Measurements from ENCODE around the gene RNF207. TPM values are rescaled to one million over a fixed set of nuclear protein-coding genes. Genes with fewer than 3 reads are reported as not detected.
A peak's percentile ranks its signal among the peaks of the same experiment; 100 is the strongest.

The RNF207 gene
- polyA plus RNA-seq, 1 of the 3 experiments (the other 2 are of a cell fraction), result 25.4 TPM

DNA sequence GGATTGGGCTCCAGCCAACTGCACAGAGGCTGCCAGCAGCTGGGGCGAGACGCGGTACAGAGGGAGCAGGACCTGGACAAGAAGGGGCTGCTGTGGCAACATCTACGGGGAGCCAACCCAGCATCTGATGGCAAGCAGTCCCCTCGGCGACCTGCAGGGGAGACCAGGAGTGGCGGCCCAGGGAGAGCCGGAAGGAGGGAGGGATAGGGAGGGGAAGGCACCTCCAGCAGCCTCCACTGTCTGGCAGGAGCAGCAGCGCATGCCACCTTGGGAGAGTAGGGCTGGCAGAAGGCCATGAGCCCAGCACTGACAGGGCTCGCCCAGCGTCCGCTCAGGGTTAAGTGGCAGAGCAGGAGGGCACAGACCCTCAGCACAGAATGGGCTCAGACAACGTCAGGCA is 43.1 kb upstream of the RNF207 start:
- Histone ChIP-seq H3K9ac (no peak overlapping the region), H3K4me1 (ENCODE audit: control insufficient read depth in 1 of 2, insufficient read depth in 2 of 2, low read depth in 1 of 2, low read length in 1 of 2) (peaks cover 0 to 44% of the 10 kb centered on the region in 2 experiments; a peak in 1 of 4 replicates), H3K79me2 (ENCODE audit: insufficient read depth) (no peaks in the 10 kb centered on the region), H3K36me3 (replicated peaks in 1 of 2; ENCODE audit: control insufficient read depth in 1 of 2, insufficient read depth in 2 of 2, low read length in 1 of 2) (no peaks in the 10 kb centered on the region), H3K9me2 (no peaks in the 10 kb centered on the region), H3K4me3 (ENCODE audit: low read depth in 2 of 2, low read length in 1 of 2) (no peak overlapping the region), H3K9me3 (no peaks in the 10 kb centered on the region), H3K4me2 (no peak overlapping the region), H3K27me3 (ENCODE audit: insufficient read depth) (no peaks in the 10 kb centered on the region), H2AFZ (ENCODE audit: low read depth) (no peak overlapping the region), H3F3A (replicated peaks; ENCODE audit: insufficient read depth) (no peaks in the 10 kb centered on the region), H3K27ac (ENCODE audit: low read depth in 2 of 2, low read length in 1 of 2) (peak overlapping the region in 1 of 2 experiments; percentile 55; a peak in 1 of 4 replicates), H4K20me1 (ENCODE audit: insufficient read depth) (no peaks in the 10 kb centered on the region)
- 38% methylated on average over 7 of the region's 13 CpGs for WGBS (ENCODE audit: low lambda C conversion rate)
- TF ChIP-seq, protein P1, sequence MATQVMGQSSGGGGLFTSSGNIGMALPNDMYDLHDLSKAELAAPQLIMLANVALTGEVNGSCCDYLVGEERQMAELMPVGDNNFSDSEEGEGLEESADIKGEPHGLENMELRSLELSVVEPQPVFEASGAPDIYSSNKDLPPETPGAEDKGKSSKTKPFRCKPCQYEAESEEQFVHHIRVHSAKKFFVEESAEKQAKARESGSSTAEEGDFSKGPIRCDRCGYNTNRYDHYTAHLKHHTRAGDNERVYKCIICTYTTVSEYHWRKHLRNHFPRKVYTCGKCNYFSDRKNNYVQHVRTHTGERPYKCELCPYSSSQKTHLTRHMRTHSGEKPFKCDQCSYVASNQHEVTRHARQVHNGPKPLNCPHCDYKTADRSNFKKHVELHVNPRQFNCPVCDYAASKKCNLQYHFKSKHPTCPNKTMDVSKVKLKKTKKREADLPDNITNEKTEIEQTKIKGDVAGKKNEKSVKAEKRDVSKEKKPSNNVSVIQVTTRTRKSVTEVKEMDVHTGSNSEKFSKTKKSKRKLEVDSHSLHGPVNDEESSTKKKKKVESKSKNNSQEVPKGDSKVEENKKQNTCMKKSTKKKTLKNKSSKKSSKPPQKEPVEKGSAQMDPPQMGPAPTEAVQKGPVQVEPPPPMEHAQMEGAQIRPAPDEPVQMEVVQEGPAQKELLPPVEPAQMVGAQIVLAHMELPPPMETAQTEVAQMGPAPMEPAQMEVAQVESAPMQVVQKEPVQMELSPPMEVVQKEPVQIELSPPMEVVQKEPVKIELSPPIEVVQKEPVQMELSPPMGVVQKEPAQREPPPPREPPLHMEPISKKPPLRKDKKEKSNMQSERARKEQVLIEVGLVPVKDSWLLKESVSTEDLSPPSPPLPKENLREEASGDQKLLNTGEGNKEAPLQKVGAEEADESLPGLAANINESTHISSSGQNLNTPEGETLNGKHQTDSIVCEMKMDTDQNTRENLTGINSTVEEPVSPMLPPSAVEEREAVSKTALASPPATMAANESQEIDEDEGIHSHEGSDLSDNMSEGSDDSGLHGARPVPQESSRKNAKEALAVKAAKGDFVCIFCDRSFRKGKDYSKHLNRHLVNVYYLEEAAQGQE (IDR thresholded peaks at IDR 0.05; ENCODE audit: low read depth, low read length), result no peak
- peak; percentile 35; the same call in 1 of the 2 replicates for TF ChIP-seq MXI1 (IDR thresholded peaks at IDR 0.05; ENCODE audit: low read depth, low read length)
- ChIA-PET POLR2A (no interaction called here), CTCF (interaction anchor here (0.9 to 3.3 kb wide), 6 partner anchors 9 to 127 kb away, joined by 3 to 18 read pairs (median 4); no protein-coding TSS in a partner anchor)
- peak; percentile 90 for DNase-seq

DNA sequence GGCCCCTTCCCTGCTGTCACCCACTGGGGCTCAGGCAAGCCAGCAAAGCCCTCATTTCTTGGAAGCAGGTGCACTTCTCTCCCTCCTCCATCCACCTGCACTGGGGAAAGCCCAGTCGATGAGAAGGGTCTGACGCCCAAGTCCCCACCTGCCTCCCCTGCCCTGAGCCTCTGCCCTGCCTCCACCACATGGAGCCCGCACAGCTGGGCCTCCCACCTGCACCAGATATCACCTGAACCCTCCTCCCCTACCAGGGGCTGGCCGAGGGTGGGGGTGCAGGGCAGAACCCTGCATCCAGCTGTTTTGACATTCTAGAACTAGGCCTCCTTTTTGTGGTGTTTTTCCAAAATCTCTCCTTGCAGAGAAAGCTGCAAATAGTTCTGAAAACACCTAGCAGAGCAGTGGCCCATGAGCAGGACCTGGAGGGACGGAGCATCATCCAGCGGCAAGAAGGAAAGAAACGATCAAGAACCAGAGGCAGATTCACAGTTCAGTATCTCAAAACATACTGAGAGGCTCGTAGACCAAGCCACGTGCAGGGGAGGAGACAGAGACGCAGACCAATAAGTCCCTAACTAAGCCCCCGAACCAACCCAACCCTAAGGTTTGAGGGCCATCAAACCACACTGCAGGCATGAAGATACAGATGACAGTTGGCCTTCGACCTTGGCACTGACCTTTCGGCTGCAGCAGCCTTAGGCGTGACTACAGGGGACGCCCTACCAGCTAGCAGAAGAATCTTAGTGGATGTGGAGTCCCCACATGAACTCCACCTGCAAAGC is 42.5 kb upstream of the RNF207 start:
- Histone ChIP-seq H3K4me2 (no peak overlapping the region), H4K20me1 (ENCODE audit: insufficient read depth) (no peaks in the 10 kb centered on the region), H3K4me1 (ENCODE audit: control insufficient read depth in 1 of 2, insufficient read depth in 2 of 2, low read depth in 1 of 2, low read length in 1 of 2) (peaks cover 0 to 44% of the 10 kb centered on the region in 2 experiments; a peak in 1 of 4 replicates), H3K27ac (ENCODE audit: low read depth in 2 of 2, low read length in 1 of 2) (peak overlapping the region in 1 of 2 experiments; percentile 55; a peak in 1 of 4 replicates), H3K9ac (no peak overlapping the region), H3K9me3 (no peaks in the 10 kb centered on the region), H3K36me3 (replicated peaks in 1 of 2; ENCODE audit: control insufficient read depth in 1 of 2, insufficient read depth in 2 of 2, low read length in 1 of 2) (no peaks in the 10 kb centered on the region), H3K79me2 (ENCODE audit: insufficient read depth) (no peaks in the 10 kb centered on the region), H3K27me3 (ENCODE audit: insufficient read depth) (no peaks in the 10 kb centered on the region), H3F3A (replicated peaks; ENCODE audit: insufficient read depth) (no peaks in the 10 kb centered on the region), H3K4me3 (ENCODE audit: low read depth in 2 of 2, low read length in 1 of 2) (no peak overlapping the region), H3K9me2 (no peaks in the 10 kb centered on the region), H2AFZ (ENCODE audit: low read depth) (no peak overlapping the region)
- no peak for DNase-seq
- ChIA-PET CTCF (interaction anchor here (0.9 to 3.3 kb wide), 7 partner anchors 8 to 128 kb away, joined by 3 to 18 read pairs (median 4); no protein-coding TSS in a partner anchor), POLR2A (no interaction called here)
- 63% methylated on average over 11 of the region's 15 CpGs for WGBS (ENCODE audit: low lambda C conversion rate)
- TF ChIP-seq RAD21 (IDR thresholded peaks at IDR 0.05; ENCODE audit: low read length) (no peak), NFIC (IDR thresholded peaks at IDR 0.05; ENCODE audit: borderline replicate concordance) (no peak), NRF1 (IDR thresholded peaks at IDR 0.05; ENCODE audit: low read depth, low read length) (no peak), POLR2AphosphoS5 (IDR thresholded peaks at IDR 0.05; ENCODE audit: low read depth, low read length) (no peak)
- TF ChIP-seq, protein P2, sequence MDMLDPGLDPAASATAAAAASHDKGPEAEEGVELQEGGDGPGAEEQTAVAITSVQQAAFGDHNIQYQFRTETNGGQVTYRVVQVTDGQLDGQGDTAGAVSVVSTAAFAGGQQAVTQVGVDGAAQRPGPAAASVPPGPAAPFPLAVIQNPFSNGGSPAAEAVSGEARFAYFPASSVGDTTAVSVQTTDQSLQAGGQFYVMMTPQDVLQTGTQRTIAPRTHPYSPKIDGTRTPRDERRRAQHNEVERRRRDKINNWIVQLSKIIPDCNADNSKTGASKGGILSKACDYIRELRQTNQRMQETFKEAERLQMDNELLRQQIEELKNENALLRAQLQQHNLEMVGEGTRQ (IDR thresholded peaks at IDR 0.05; ENCODE audit: borderline replicate concordance, low read depth, low read length), result no peak

Measured in SK-N-SH (cell line).